Measurements from ENCODE around the gene NFS1.
"Not testable (repeated sequence)": the region's sequence is repeated elsewhere in the genome, so short reads cannot be mapped to it uniquely, and the experiment has no call there.

Gene NFS1

GRCh38 chr20:35729283-35729807, 30.2 kb upstream of the NFS1 start:
- DNase-seq, result no peak

DNA sequence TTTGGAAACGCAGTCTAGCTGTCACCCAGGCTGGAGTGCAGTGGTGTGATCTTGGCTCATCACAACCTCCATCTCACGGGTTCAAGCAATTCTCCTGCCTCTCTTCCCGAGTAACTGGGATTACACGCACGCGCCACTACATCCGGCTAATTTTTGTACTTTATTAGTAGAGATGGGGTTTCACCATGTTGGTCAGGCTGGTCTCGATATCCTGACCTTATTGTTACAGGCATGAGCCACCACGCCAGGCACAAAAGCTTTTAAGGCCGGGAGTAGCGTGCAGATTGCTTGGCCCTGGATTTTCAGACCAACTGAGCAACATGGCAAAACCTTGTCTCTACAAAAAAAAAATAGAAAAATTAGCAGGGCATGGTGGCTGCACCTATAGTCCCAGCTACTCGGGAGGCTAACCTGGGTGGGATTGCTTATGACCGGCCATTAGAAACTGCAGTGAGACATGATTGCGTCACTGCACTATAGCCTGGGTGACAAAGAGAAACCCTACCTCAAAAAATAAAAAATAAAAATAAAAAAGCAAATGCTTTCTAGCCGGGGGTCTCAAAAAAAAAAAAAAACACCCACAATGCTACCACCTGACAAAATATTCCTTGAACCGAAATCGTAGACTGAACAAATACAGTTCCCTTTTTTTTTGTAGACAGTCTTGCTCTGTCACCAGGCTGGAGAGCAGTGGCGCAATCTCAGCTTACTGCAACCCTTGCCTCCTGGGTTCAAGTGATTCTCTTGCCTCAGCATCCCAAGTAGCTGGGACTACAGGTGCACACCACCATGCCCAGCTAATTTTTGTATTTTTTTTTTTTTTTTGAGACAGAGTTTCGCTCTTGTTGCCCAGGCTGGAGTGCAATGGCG, 27.9 kb upstream of the NFS1 start:
- no peak for DNase-seq

- no peak for DNase-seq
Measured at GRCh38 chr20:35724321-35725230, 25.4 kb upstream of the NFS1 start.

DNA sequence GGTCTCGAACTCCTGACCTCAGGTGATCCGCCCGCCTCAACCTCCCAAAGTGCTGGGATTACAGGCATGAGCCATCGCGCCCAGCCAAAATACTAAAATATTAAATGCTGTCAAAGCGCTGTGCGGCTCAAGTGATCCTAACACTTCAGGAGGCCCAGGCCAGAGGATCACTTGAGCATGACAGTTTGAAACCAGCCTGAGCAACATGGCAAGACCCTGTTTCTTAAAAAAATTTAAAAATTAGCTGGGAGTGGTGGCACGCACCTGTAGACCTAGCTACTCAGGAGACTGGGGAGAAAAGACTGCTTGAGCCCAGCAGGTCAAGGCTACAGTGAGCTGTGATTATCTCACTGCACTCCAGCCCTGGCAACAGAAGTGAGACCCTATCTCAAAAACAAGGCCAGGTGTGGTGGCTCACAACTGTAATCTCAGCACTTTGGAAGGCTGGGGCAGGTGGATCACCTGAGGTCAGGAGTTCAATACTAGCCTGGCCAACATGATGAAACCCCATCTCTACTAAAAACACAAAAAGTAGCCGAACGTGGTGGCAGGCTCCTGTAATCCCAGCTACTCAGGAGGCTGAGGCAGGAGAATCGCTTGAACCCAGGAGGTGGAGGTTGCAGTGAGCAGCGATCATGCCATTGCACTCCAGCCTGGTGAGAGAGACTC, 24.6 kb upstream of the NFS1 start:
- DNase-seq, result not testable (repeated sequence)

DNA sequence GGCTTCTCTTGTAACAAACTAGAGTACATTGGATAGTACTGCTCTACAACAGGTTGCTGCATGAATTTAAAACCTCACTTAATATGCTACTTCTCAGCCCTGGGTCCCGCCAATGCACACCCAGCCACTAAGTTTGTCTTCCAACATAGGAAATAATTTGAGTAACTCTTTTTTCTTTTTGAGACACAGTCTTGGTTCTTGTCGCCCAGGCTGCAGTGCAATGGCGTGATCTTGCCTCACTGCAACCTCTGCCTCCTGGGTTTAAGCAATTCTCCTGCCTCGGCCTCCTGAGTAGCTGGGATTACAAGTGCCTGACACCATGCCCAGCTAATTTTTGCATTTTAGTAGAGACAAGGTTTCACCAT, 24.1 kb upstream of the NFS1 start:
- not testable (repeated sequence) for DNase-seq

DNA sequence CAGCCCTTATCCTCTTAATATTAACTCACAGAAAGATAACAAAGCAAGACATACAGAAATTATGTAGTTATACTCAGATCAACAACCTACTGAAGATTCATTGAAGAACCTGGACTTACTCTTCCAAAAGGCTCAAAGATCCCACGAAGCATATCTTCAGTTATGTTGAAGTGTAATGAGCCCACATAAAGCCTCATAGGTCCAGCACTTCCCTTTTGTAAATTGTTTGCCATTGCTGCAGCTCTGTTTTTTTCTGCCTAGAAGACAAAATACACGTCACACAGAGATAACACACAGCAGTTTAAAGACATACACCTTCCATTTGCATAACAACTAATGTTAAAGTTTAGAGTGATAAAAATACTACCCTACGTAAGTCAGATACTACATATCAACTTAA, 22.5 kb upstream of the NFS1 start:
- no peak for DNase-seq

DNA sequence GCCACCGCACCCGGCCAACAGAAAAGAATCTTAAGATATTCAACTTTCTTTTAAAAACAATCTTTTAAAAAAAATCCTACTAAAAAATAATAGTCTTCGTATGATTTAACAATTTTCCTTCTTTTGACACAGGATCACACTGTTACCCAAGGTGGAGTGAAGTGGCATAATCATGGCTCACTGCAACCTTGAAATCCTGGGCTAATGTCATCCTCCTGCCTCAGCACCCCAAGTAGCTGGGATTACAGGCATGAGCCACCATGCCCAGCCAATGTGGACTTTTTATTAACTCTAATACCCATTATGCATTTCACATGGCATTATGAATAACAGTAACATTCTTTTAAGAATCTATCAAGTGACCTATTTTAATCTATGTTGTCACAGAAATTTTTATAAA, 22.1 kb upstream of the NFS1 start:
- no peak for DNase-seq

- DNase-seq, result no peak
Measured at GRCh38 chr20:35720165-35721123, 21.3 kb upstream of the NFS1 start.

- DNase-seq, result no peak
Measured at GRCh38 chr20:35719717-35720116, 20.6 kb upstream of the NFS1 start.

DNA sequence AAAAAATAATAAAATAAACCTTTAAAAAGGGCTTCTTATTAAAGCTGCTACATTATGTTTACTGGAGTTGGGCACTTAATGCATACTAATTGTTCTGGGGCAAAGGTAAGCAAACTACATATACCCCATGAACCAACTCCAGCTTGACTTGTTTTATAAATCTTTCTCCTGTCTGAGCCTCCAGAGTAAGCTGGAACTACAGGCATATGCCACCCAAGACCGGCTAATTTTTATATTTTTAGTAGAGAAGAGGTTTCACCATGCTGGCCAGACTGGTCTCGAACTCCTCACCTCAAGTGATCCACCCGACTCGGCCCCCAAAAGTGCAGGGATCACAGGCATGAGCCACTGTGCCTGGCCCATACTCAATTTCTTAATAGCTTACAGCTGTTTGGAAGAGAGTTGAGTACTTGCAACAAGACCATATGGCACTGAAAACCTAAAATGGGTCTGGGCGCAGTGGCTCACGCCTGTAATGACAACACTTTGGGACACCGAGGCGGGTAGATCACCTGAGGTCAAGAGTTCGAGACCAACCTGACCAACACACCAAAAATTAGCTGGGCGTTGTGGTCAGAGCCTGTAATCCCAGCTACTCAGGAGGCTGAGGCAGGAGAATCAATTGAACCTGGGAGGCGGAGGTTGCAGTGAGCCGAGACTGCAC, 20.0 kb upstream of the NFS1 start:
- DNase-seq, result no peak

DNA sequence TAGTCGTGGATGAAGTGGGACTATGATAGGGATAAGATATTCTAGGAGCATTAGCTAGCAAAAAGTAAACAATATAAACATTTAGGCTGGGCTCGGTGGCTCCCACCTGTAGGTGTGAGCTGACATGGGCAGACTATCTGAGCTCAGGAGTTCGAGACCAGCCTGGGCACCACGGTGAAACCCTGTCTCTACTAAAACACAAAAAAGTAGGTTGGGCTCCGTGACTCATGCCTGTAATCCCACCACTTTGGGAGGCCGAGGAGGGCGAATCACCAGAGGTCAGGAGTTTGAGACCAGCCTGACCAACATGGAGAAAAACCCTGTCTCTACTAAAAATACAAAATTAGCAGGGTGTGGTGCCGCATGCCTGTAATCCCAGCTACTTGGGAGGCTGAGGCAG, 19.2 kb upstream of the NFS1 start:
- not testable (repeated sequence) for DNase-seq

GRCh38 chr20:35716330-35716729, 17.2 kb upstream of the NFS1 start:
- no peak for DNase-seq

DNA sequence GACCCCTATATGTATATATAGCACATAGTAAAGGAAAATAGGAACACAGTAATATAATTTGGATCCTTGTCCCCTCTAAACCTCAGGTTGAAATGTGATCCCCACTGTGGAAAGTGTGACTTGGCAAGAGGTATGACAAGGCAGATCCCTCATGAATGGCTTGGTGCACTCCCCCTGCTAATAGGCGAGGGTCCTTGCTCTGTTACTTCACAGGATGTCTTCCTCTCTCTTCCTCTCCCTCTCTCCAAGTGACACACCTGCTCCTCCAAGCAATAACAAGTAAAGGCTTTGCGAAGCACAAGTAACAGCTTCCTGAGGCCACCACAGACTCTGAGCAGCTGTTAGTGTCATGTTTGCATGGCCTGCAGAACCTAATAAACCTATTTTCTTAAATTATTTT, 16.5 kb upstream of the NFS1 start:
- DNase-seq, result no peak

GRCh38 chr20:35714127-35714526, 15.0 kb upstream of the NFS1 start:
- DNase-seq, result no peak

- DNase-seq, result not testable (repeated sequence)
Measured at GRCh38 chr20:35713120-35713519, 14.0 kb upstream of the NFS1 start.

DNA sequence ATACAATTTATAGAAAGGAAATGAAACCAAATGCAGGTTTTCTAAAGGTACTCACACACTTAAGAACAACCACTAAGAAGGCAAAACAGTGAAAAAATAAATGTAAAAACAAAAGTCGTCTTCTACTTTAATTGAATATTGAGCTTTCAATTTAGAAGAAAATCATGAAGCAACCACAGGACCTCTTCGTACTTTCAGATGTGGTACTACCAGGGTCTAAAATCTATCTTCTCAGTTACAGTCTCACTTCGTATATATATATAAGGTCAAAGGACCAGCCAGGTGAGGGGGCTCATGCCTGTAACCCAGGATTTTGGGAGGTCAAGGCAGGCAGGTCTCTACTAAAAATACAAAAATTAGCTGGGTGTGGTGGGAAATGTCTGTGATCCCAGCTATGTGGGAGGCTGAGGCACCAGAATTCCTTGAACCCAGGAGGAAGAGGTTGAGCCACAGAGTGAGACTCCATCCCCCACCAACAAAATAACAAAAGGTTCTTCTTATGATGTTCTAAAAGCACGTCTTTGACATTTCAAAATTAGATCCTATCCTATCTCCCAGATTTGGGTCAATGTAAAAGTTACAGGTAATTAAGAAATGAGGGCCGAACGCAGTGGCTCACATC, 12.5 kb upstream of the NFS1 start:
- no peak for DNase-seq

DNA sequence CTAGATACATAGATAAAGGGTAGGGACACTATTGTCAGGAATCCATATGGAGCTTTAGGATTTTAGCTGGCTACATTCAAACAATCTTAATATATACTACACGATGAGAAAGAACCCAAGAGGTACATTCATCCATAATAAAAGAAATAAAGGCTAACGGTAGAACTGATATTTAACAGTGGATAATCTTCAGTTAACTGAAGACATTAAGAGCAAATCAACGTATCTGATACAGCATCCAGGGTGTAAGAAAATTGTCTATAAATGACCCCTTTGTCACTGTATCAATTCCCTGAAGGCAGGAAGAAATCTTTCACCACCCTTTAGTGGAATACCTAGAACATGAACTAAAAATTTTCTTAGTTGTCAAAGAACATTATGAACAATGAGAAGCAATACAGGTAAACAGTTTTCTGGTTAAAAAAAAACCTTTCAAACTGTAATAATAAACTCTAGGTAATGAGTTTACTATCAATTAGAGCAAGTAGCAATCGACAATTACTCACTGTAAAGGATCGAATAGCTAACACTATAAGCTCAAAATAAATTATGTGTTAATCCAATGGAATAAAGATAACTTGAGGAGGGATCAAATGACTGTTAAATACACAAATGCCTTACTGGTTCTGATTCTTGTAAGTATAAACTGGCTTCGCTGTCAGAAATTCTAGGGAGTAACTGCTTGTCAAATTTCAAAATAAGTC, 11.9 kb upstream of the NFS1 start:
- no peak for DNase-seq

DNA sequence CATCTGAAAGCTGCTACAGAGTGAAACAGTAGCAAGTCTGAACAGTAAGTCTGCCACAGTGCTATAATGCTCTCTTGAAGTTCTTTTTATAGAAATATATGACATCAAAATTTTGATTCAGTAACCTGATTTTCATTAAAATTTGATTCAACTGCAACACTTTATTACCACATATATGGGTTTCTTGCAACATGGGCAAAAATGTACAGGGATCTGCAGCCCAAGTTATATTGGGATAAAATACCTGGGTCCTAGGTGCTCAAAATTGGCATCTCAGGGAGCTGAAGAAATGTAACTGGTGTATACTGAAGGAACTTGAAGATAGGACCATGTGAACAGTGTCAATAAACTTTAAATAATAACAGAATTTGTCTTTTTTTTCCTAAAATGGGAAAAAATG, 10.9 kb upstream of the NFS1 start:
- DNase-seq, result no peak

DNA sequence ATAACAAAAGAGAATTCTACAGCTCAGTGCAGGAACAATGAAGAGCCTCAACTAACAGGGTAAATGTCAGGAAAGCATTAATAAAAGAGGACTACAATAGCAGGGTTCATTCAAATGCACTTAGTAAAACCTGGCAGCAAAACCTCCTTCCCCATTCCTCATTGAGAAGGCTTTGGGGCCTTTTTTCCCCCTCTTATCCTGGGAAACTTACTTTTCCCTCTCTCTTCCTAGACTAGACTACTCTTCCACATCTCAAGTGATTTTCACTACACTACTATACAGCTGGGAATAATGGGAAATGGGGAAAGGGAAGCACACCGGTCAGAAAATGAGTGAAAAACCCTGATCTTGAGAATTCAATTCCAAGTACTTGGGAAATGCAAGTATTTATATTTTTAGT, 10.1 kb upstream of the NFS1 start:
- DNase-seq, result no peak

GRCh38 chr20:35708502-35708901, 9.3 kb upstream of the NFS1 start:
- no peak for DNase-seq
